K562 (cell line): Measurements from ENCODE around the gene SLC7A6. TPM values are rescaled to one million over a fixed set of nuclear protein-coding genes. Genes with fewer than 3 reads are reported as not detected.

Source experiments
- ATAC-seq: fragments of 200-7000 bp; cut with Tn5 transposase; 3 replicates; pipeline ENCODE4 v1.9.1; 2020; ENCODE audit warnings: moderate library complexity
- BruUV-seq: library from RNA; stranded (reverse); fragments of 400-500 nt; replicated peaks from 2 replicates; lab custom pipeline; 2021; lab: Mats Ljungman, UMichigan
- CTCF ChIA-PET: fragments of 300-600 bp; formaldehyde crosslinking; extraction: SDS; loops from one replicate; lab custom pipeline; 2021; ENCODE audit warnings: low intra/inter-chr PET ratio; lab: Yijun Ruan, JAX
- POLR2A ChIA-PET: fragments of 300-600, 350-650 bp; sonication (Branson Sonifier 250); formaldehyde crosslinking; extraction: SDS; loops from one replicate; lab custom pipeline; 2021; ENCODE audit warnings: antibody characterized with exemption, inconsistent platforms; lab: Yijun Ruan, JAX
- DNase-seq, 4 experiments: peaks; one replicate each; pipeline versions ENCODE4 v3.0.0 to v3.0.0-alpha.2; 2011 to 2018; ENCODE audit warnings: low spot score in 3 of 4, mixed read lengths in 3 of 4; ENCODE audit errors: extremely low read depth in 1 of 4
- FAIRE-seq: peaks from 2 replicates; lab custom pipeline; 2011; peaks lifted over from hg19 to GRCh38; lab: Jason Lieb, UNC
- H2AFZ ChIP-seq: 2 replicates; pipeline ENCODE4 v1.6.0; 2011; ENCODE audit warnings: low read depth, low read length, control low read depth, inconsistent platforms
- H3K27ac ChIP-seq: fragments of 200-600 bp; 3 replicates; pipeline ENCODE4 v1.8.0; 2011; ENCODE audit warnings: low read depth, mild to moderate bottlenecking, control low read depth, inconsistent platforms, low read length, moderate library complexity, mixed read lengths; ENCODE audit errors: extremely low read depth
- H3K27me3 ChIP-seq, 2 experiments: fragments of 300-600 bp in 1 of 2; 2 replicates in 1 of 2; 3 replicates in 1 of 2; pipeline versions ENCODE4 v1.6.0 to v1.8.0; 2011; ENCODE audit warnings: inconsistent platforms in 2 of 2, low read length in 2 of 2, mild to moderate bottlenecking in 1 of 2, mixed read lengths in 1 of 2, moderate library complexity in 1 of 2; ENCODE audit not compliant: control insufficient read depth in 2 of 2, insufficient read depth in 2 of 2
- H3K36me3 ChIP-seq: fragments of 300-600 bp; 3 replicates; pipeline ENCODE4 v1.8.0; 2011; ENCODE audit warnings: mild to moderate bottlenecking, low read length, inconsistent platforms; ENCODE audit not compliant: control insufficient read depth, insufficient read depth
- H3K4me1 ChIP-seq, 2 experiments: fragments of 200-600 bp in 1 of 2; replicated peaks in 1 of 2; 2 replicates in 1 of 2; 3 replicates in 1 of 2; pipeline versions ENCODE4 v1.5.1 to v1.8.0; 2011; ENCODE audit warnings: inconsistent platforms in 2 of 2, low read length in 2 of 2, mild to moderate bottlenecking in 1 of 2, mixed read lengths in 1 of 2, moderate library complexity in 1 of 2; ENCODE audit not compliant: control insufficient read depth in 2 of 2, insufficient read depth in 2 of 2
- H3K4me2 ChIP-seq: 2 replicates; pipeline ENCODE4 v1.6.1; 2011; ENCODE audit warnings: low read length, control low read depth, inconsistent platforms, mixed read lengths; ENCODE audit not compliant: insufficient read depth
- H3K4me3 ChIP-seq: fragments of 200-600 bp; sonication (generic), shearing (Covaris generic); 2 replicates; pipeline ENCODE4 v1.5.1; 2016; ENCODE audit warnings: control low read depth, inconsistent platforms
- H3K79me2 ChIP-seq: fragments of 200-600 bp; 3 replicates; pipeline ENCODE4 v1.8.0; 2011; ENCODE audit warnings: low read length, inconsistent platforms; ENCODE audit not compliant: control insufficient read depth, insufficient read depth
- H3K9ac ChIP-seq, 2 experiments: 2 replicates each; pipeline versions ENCODE4 v1.6.0 to v1.6.1; 2011; ENCODE audit warnings: low read depth in 2 of 2, low read length in 2 of 2, control low read depth in 1 of 2, inconsistent platforms in 1 of 2, mild to moderate bottlenecking in 1 of 2, mixed read lengths in 1 of 2; ENCODE audit not compliant: insufficient read depth in 1 of 2
- H3K9me1 ChIP-seq: one replicate; pipeline ENCODE4 v1.6.0; 2011; ENCODE audit warnings: inconsistent platforms, mild to moderate bottlenecking, low read length, moderate library complexity; ENCODE audit not compliant: control insufficient read depth, insufficient read depth
- H3K9me3 ChIP-seq: replicated peaks from 2 replicates; pipeline ENCODE4 v1.5.1; 2011; ENCODE audit warnings: low read depth, low read length, inconsistent platforms; ENCODE audit not compliant: control insufficient read depth, insufficient read depth
- H4K20me1 ChIP-seq: replicated peaks from 2 replicates; pipeline ENCODE4 v1.6.1; 2011; ENCODE audit warnings: low read length, inconsistent platforms, mixed read lengths; ENCODE audit not compliant: control insufficient read depth, insufficient read depth
- CREB5 ChIP-seq: fragments of 250-450 bp; sonication (Bioruptor Pico); IDR thresholded peaks from 2 replicates; pipeline ENCODE4 v1.5.0; 2020; ENCODE audit warnings: mild to moderate bottlenecking
- FOXJ2 ChIP-seq: fragments of 200-800 bp; sonication (Bioruptor generic); IDR thresholded peaks from 2 replicates; pipeline ENCODE4 v1.6.1; 2016; ENCODE audit warnings: missing genetic modification characterization, missing compliant biosample characterization
- HDAC3 ChIP-seq: fragments of 450-650 bp; IDR thresholded peaks from 2 replicates; pipeline ENCODE4 v1.6.1; 2018; ENCODE audit warnings: borderline replicate concordance, mild to moderate bottlenecking, moderate library complexity; ENCODE audit not compliant: partially characterized antibody
- NFE2 ChIP-seq: IDR thresholded peaks from 2 replicates; pipeline ENCODE4 v1.6.1; 2014; ENCODE audit warnings: antibody characterized with exemption, low read depth
- NFE2L1 ChIP-seq: fragments of 450-650 bp; IDR thresholded peaks from 2 replicates; pipeline ENCODE4 v1.6.1; 2016; ENCODE audit warnings: missing genetic modification characterization, low read depth, mild to moderate bottlenecking, missing compliant biosample characterization, moderate library complexity, borderline replicate concordance
- NR4A1 ChIP-seq, 2 experiments: fragments of 250-450 bp in 1 of 2; fragments of 450-650 bp in 1 of 2; sonication (Bioruptor Pico) in 1 of 2; IDR thresholded peaks; 2 replicates each; pipeline versions ENCODE4 v1.4.0 to v1.6.1; 2016 to 2020; ENCODE audit warnings: mild to moderate bottlenecking in 2 of 2, missing compliant biosample characterization in 1 of 2, missing genetic modification characterization in 1 of 2, moderate library complexity in 1 of 2
- SRSF3 ChIP-seq: fragments of 200-400 bp; formaldehyde crosslinking; IDR thresholded peaks from 2 replicates; pipeline ENCODE4 v1.6.1; 2016; ENCODE audit warnings: mild to moderate bottlenecking, low read length, moderate library complexity; ENCODE audit not compliant: insufficient read depth
- ZBED1 ChIP-seq: IDR thresholded peaks from 2 replicates; pipeline ENCODE4 v1.6.1; 2014
- ZNF282 ChIP-seq: sonication (generic); formaldehyde crosslinking; IDR thresholded peaks from 2 replicates; pipeline ENCODE4 v1.8.1; 2023; ENCODE audit warnings: missing genetic modification reagents
- WGBS: fragments of 100-300 bp; shearing (Covaris generic); methylation state at CpG from one replicate; pipeline ENCODE4 v1.1.6; 2016; ENCODE audit warnings: low coverage, mixed read lengths; ENCODE audit not compliant: insufficient coverage; ENCODE audit errors: missing lambda C conversion rate; 5-methylcytosine and 5-hydroxymethylcytosine counted together
- in situ Hi-C: fragments of 300-500 bp; cut with MboI; formaldehyde crosslinking; loops from 4 replicates; pipeline ENCODE4 v1.15.0; 2018; ENCODE audit warnings: inconsistent platforms, mixed read lengths
- intact Hi-C: fragments of 100-400 bp; cut with micrococcal nuclease; formaldehyde crosslinking; loops from 2 replicates; pipeline ENCODE4 v1.14.2; 2022
- polyA plus RNA-seq, 8 experiments: library from polyadenylated mRNA; depleted of rRNA in 4 of 8; stranded (reverse) in 5 of 8; unstranded in 3 of 8; fragments of >200 nt; fragmentation: Nextera tagmentation in 2 of 8; fragmentation: Illumina TruSeq in 1 of 8; extraction: Ambion mirVana in 2 of 8; extraction: Trizol in 1 of 8; gene quantifications; 2 replicates each; pipeline versions ENCODE4 v1.2.1 to v1.2.3, GENCODE V29; 2011 to 2014; ENCODE audit warnings: inconsistent platforms in 1 of 8, missing spikeins in 1 of 8
- total RNA-seq, 7 experiments: library from RNA; depleted of rRNA in 6 of 7; stranded (reverse); fragments of >200 nt in 6 of 7; fragmentation: Illumina TruSeq in 2 of 7; extraction: Trizol in 2 of 7; gene quantifications; 2 replicates each; pipeline versions ENCODE4 v1.2.1 to v1.2.3, GENCODE V29; 2011 to 2021; ENCODE audit warnings: low replicate concordance in 1 of 7
- TF ChIP-seq, protein P1 (sequence below): fragments of 250-450 bp; sonication (Bioruptor Pico); IDR thresholded peaks from 2 replicates; pipeline ENCODE4 v1.5.0; 2020; ENCODE audit warnings: mild to moderate bottlenecking, borderline replicate concordance
- TF ChIP-seq, protein P2 (sequence below): sonication (generic); formaldehyde crosslinking; IDR thresholded peaks from 2 replicates; pipeline ENCODE4 v1.8.0; 2022; ENCODE audit warnings: missing genetic modification reagents, mild to moderate bottlenecking, borderline replicate concordance
- TF ChIP-seq, protein P3 (sequence below): fragments of 250-450 bp; sonication (Bioruptor Pico); IDR thresholded peaks from 2 replicates; pipeline ENCODE4 v1.4.0; 2020; ENCODE audit warnings: mild to moderate bottlenecking

The SLC7A6 gene
- total and polyA plus RNA-seq, 9 of the 15 experiments (the other 6 are each of a cell fraction or from before 2014, with no cell fraction given): 12.6 to 60.1 (median 29.8) TPM

DNA sequence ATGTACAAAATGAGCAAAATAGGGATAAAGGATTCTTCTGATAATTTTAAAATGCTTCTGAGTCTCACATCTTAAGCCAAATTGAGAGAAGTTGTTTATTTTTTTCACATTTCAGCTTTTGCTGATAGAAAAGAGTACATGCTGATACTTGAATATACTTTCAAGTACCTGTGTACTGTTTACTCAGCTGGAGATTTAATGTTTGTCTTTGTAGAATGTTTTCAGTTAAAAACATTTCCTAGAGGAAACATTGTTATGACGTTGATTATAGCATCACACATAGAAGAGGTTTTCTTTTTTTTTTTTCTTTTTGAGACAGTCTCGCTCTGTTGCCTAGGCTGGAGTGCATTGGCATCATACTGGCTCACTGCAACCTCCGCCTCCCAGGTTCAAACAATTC is 48.1 kb upstream of the SLC7A6 start:
- Histone ChIP-seq H3K4me2 (no peak overlapping the region), H3K27ac (no peak overlapping the region), H4K20me1 (no peaks in the 10 kb centered on the region; the same call in 1 of the 2 replicates), H3K4me1 (peaks cover 0 to 8% of the 10 kb centered on the region in 2 experiments; a peak in 2 of 5 replicates), H3K27me3 (no peaks in the 10 kb centered on the region), H3K79me2 (peaks cover 44% of the 10 kb centered on the region), H3K9me3 (no peaks in the 10 kb centered on the region), H3K4me3 (no peak overlapping the region), H3K36me3 (peaks cover 51% of the 10 kb centered on the region; the same call in 2 of the 3 replicates), H3K9me1 (no peaks in the 10 kb centered on the region), H2AFZ (no peak overlapping the region), H3K9ac (no peak overlapping the region)
- in situ Hi-C loops (no loop called here), intact Hi-C loops (no loop called here)
- DNase-seq (no peak), ATAC-seq (no peak), FAIRE-seq (no peak)
- ChIA-PET CTCF (no interaction called here), POLR2A (interaction anchor here (0.6 to 2.3 kb wide), 5 partner anchors 10 to 121 kb away, joined by 3 to 8 read pairs (median 3); no protein-coding TSS in a partner anchor)
- no TSS peak for BruUV-seq
- no peak for TF ChIP-seq FOXJ2 (tag)
- TF ChIP-seq, protein P1, sequence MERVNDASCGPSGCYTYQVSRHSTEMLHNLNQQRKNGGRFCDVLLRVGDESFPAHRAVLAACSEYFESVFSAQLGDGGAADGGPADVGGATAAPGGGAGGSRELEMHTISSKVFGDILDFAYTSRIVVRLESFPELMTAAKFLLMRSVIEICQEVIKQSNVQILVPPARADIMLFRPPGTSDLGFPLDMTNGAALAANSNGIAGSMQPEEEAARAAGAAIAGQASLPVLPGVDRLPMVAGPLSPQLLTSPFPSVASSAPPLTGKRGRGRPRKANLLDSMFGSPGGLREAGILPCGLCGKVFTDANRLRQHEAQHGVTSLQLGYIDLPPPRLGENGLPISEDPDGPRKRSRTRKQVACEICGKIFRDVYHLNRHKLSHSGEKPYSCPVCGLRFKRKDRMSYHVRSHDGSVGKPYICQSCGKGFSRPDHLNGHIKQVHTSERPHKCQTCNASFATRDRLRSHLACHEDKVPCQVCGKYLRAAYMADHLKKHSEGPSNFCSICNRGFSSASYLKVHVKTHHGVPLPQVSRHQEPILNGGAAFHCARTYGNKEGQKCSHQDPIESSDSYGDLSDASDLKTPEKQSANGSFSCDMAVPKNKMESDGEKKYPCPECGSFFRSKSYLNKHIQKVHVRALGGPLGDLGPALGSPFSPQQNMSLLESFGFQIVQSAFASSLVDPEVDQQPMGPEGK (CRISPR knock-in tag): no peak
- TF ChIP-seq, protein P2, sequence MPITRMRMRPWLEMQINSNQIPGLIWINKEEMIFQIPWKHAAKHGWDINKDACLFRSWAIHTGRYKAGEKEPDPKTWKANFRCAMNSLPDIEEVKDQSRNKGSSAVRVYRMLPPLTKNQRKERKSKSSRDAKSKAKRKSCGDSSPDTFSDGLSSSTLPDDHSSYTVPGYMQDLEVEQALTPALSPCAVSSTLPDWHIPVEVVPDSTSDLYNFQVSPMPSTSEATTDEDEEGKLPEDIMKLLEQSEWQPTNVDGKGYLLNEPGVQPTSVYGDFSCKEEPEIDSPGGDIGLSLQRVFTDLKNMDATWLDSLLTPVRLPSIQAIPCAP: no peak
- TF ChIP-seq HDAC3: no peak
- no peak for TF ChIP-seq SRSF3
- no peak for TF ChIP-seq CREB5 (CRISPR knock-in tag)
- TF ChIP-seq ZNF282 (CRISPR knock-in tag): no peak
- no peak for TF ChIP-seq NR4A1 (CRISPR knock-in tag; IDR thresholded peaks at IDR 0.05)
- no peak for TF ChIP-seq NR4A1 (tag; IDR thresholded peaks at IDR 0.05)
- no peak for TF ChIP-seq NFE2L1 (tag)
- no peak for TF ChIP-seq ZBED1
- TF ChIP-seq, protein P3, sequence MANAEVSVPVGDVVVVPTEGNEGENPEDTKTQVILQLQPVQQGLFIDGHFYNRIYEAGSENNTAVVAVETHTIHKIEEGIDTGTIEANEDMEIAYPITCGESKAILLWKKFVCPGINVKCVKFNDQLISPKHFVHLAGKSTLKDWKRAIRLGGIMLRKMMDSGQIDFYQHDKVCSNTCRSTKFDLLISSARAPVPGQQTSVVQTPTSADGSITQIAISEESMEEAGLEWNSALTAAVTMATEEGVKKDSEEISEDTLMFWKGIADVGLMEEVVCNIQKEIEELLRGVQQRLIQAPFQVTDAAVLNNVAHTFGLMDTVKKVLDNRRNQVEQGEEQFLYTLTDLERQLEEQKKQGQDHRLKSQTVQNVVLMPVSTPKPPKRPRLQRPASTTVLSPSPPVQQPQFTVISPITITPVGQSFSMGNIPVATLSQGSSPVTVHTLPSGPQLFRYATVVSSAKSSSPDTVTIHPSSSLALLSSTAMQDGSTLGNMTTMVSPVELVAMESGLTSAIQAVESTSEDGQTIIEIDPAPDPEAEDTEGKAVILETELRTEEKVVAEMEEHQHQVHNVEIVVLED (CRISPR knock-in tag): no peak
- no peak for TF ChIP-seq NFE2
- WGBS: 86% methylated on average over 2 of the region's 3 CpGs
